GM12878 (cell line): ENCODE data around the gene UBTFL1. TPM values are rescaled to one million over a fixed set of nuclear protein-coding genes. Genes with fewer than 3 reads are reported as not detected.
A peak's percentile ranks its signal among the peaks of the same experiment; 100 is the strongest.

Experiments
- ATAC-seq: fragments of 200-7000 bp; cut with Tn5 transposase; 3 replicates; pipeline ENCODE4 v1.9.1; 2020; ENCODE audit warnings: mild to moderate bottlenecking, moderate library complexity
- BruUV-seq: library from RNA; stranded (reverse); fragments of 400-500 nt; replicated peaks from 2 replicates; lab custom pipeline; 2021; lab: Mats Ljungman, UMichigan
- CTCF ChIA-PET: fragments of 300-600 bp; sonication (Branson Sonifier 250); formaldehyde crosslinking; extraction: SDS; loops from one replicate; lab custom pipeline; 2021; ENCODE audit warnings: inconsistent platforms; lab: Yijun Ruan, JAX
- POLR2A ChIA-PET: fragments of 350-600 bp; formaldehyde crosslinking; extraction: SDS; loops from one replicate; lab custom pipeline; 2021; ENCODE audit warnings: inconsistent platforms; lab: Charles Lee
- RAD21 ChIA-PET: fragments of 300-600 bp; sonication (Branson Sonifier 250); formaldehyde crosslinking; loops from one replicate; lab custom pipeline; 2023; ENCODE audit warnings: antibody characterized with exemption; ENCODE audit not compliant: unreplicated experiment; lab: Charles Lee
- SMC1A ChIA-PET: fragments of 300-600 bp; sonication (Branson Sonifier 250); formaldehyde crosslinking; loops from one replicate; lab custom pipeline; 2023; ENCODE audit not compliant: unreplicated experiment, uncharacterized antibody; lab: Charles Lee
- DNase-seq: peaks from one replicate; pipeline ENCODE4 v3.0.0-alpha.2; 2011; ENCODE audit warnings: low read depth, low spot score
- FAIRE-seq: peaks from 3 replicates; lab custom pipeline; 2011; peaks lifted over from hg19 to GRCh38; lab: Jason Lieb, UNC
- H2AFZ ChIP-seq: 2 replicates; pipeline ENCODE4 v1.6.0; 2011; ENCODE audit warnings: low read depth, low read length, control low read depth; ENCODE audit not compliant: control insufficient read depth
- H3K27ac ChIP-seq: 2 replicates; pipeline ENCODE4 v1.5.1; 2011; ENCODE audit warnings: control low read depth; ENCODE audit not compliant: control insufficient read depth, insufficient read depth
- H3K27me3 ChIP-seq, 2 experiments: replicated peaks in 1 of 2; 2 replicates each; pipeline versions ENCODE4 v1.6.0 to v1.6.1; 2011; ENCODE audit warnings: low read length in 1 of 2; ENCODE audit not compliant: control insufficient read depth in 2 of 2, insufficient read depth in 2 of 2
- H3K36me3 ChIP-seq, 2 experiments: 2 replicates each; pipeline ENCODE4 v1.5.1; 2011; ENCODE audit warnings: low read length in 1 of 2; ENCODE audit not compliant: control insufficient read depth in 2 of 2, insufficient read depth in 2 of 2
- H3K4me1 ChIP-seq: 2 replicates; pipeline ENCODE4 v1.6.1; 2011; ENCODE audit warnings: mild to moderate bottlenecking, low read length, moderate library complexity, mixed read lengths; ENCODE audit not compliant: control insufficient read depth, insufficient read depth
- H3K4me2 ChIP-seq: 2 replicates; pipeline ENCODE4 v1.6.0; 2011; ENCODE audit warnings: control low read depth; ENCODE audit not compliant: control insufficient read depth, insufficient read depth
- H3K4me3 ChIP-seq: fragments of 200-600 bp; sonication (generic); 2 replicates; pipeline ENCODE4 v1.5.1; 2016
- H3K79me2 ChIP-seq: 2 replicates; pipeline ENCODE4 v1.6.0; 2011; ENCODE audit warnings: low read length; ENCODE audit not compliant: control insufficient read depth, insufficient read depth
- H3K9ac ChIP-seq: 2 replicates; pipeline ENCODE4 v1.8.0; 2011; ENCODE audit warnings: low read length, control low read depth, mixed read lengths; ENCODE audit not compliant: control insufficient read depth, insufficient read depth
- H3K9me3 ChIP-seq: replicated peaks from 3 replicates; pipeline ENCODE4 v1.5.1; 2011; ENCODE audit warnings: mild to moderate bottlenecking, low read length; ENCODE audit not compliant: control insufficient read depth, insufficient read depth
- H4K20me1 ChIP-seq: 2 replicates; pipeline ENCODE4 v1.6.0; 2011; ENCODE audit not compliant: control insufficient read depth, insufficient read depth
- ATF7 ChIP-seq: fragments of 450-650 bp; IDR thresholded peaks from 2 replicates; pipeline ENCODE4 v1.6.1; 2016; ENCODE audit warnings: low read depth, mild to moderate bottlenecking
- RBBP5 ChIP-seq: fragments of 200-600 bp; sonication (generic); conservative IDR thresholded peaks from 2 replicates; pipeline ENCODE4 v1.6.1; 2016
- RELA ChIP-seq: fragments of 450-650 bp; IDR thresholded peaks from 2 replicates; pipeline ENCODE4 v1.8.0; 2014; ENCODE audit warnings: borderline replicate concordance; ENCODE audit not compliant: partially characterized antibody
- SMC3 ChIP-seq: IDR thresholded peaks from 2 replicates; pipeline ENCODE4 v1.6.1; 2011; ENCODE audit warnings: low read length, improper control_type of control experiment, borderline replicate concordance
- WGBS: methylation state at CpG from one replicate; pipeline ENCODE4 v1.1.6; 2016; ENCODE audit warnings: low lambda C conversion rate; ENCODE audit not compliant: insufficient replicate concordance, insufficient coverage; ENCODE audit errors: missing lambda C conversion rate; 5-methylcytosine and 5-hydroxymethylcytosine counted together
- in situ Hi-C: fragments of 300-500 bp; cut with MboI; formaldehyde crosslinking; loops from 9 replicates; pipeline ENCODE4 v1.14.3; 2018; ENCODE audit warnings: mixed read lengths
- intact Hi-C: fragments of 100-400 bp; cut with micrococcal nuclease; formaldehyde crosslinking; loops from one replicate; pipeline ENCODE4 v1.14.2; 2022; ENCODE audit not compliant: unreplicated experiment
- polyA plus RNA-seq, 11 experiments: library from polyadenylated mRNA; depleted of rRNA in 4 of 11; unstranded in 6 of 11; stranded (reverse) in 5 of 11; fragments of >200 nt; fragmentation: Nextera tagmentation in 4 of 11; fragmentation: Illumina TruSeq in 1 of 11; extraction: Ambion mirVana in 4 of 11; extraction: Trizol in 1 of 11; gene quantifications; 1 replicate in 1 of 11; 2 replicates in 10 of 11; pipeline versions ENCODE4 v1.2.1 to v1.2.3, GENCODE V29; 2011 to 2016; ENCODE audit warnings: inconsistent platforms in 2 of 11, missing spikeins in 2 of 11, low read depth in 1 of 11
- total RNA-seq, 4 experiments: library from RNA; depleted of rRNA in 3 of 4; stranded (reverse); fragments of >200 nt in 3 of 4; fragmentation: Illumina TruSeq in 1 of 4; extraction: Trizol in 1 of 4; gene quantifications; 2 replicates each; pipeline versions ENCODE4 v1.2.1 to v1.2.3, GENCODE V29; 2013 to 2021
- TF ChIP-seq, protein P1 (sequence below): fragments of 450-650 bp; IDR thresholded peaks from 2 replicates; pipeline ENCODE4 v1.6.1; 2017; ENCODE audit warnings: antibody characterized with exemption, mild to moderate bottlenecking, moderate library complexity
- TF ChIP-seq, protein P2 (sequence below), 3 experiments: IDR thresholded peaks in 2 of 3; conservative IDR thresholded peaks in 1 of 3; 2 replicates each; pipeline ENCODE4 v1.5.1; 2011; ENCODE audit warnings: low read depth in 3 of 3, low read length in 3 of 3, mild to moderate bottlenecking in 3 of 3, control low read depth in 2 of 3, moderate library complexity in 2 of 3, inconsistent platforms in 1 of 3, mixed read lengths in 1 of 3; ENCODE audit not compliant: control insufficient read depth in 2 of 3, insufficient read depth in 1 of 3; ENCODE audit errors: extremely low read depth in 1 of 3
- TF ChIP-seq, protein P3 (sequence below): fragments of 450-650 bp; conservative IDR thresholded peaks from 2 replicates; pipeline ENCODE4 v1.6.1; 2017; ENCODE audit warnings: mild to moderate bottlenecking, moderate library complexity
- TF ChIP-seq, protein P4 (sequence below): fragments of 450-650 bp; IDR thresholded peaks from 2 replicates; pipeline ENCODE4 v1.6.1; 2018; ENCODE audit warnings: borderline replicate concordance, mild to moderate bottlenecking; ENCODE audit not compliant: partially characterized antibody

Gene UBTFL1
- total and polyA plus RNA-seq, 10 of the 15 experiments (the other 5 are each of a cell fraction or from before 2014, with no cell fraction given): not detected

DNA sequence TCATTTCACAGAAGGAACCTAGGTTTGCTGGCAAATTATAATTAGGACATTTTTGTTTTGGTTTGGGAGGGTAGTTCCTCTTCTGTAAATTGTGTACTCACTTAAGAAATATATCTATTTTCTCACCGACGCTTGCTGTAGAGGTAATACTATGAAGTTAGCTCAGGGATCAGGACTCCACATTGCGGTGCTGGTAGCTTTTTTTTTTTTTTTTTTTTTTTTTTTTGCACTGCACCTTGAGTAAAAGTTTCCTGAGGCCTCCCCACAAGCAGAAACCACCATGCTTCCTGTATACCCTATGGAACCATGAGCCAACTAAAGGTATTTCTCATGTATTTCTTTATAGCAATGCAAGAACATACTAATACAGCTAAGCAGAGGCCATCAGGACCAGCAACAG lies 14.7 kb downstream of the UBTFL1 start (continued):
- TF ChIP-seq, protein P1, sequence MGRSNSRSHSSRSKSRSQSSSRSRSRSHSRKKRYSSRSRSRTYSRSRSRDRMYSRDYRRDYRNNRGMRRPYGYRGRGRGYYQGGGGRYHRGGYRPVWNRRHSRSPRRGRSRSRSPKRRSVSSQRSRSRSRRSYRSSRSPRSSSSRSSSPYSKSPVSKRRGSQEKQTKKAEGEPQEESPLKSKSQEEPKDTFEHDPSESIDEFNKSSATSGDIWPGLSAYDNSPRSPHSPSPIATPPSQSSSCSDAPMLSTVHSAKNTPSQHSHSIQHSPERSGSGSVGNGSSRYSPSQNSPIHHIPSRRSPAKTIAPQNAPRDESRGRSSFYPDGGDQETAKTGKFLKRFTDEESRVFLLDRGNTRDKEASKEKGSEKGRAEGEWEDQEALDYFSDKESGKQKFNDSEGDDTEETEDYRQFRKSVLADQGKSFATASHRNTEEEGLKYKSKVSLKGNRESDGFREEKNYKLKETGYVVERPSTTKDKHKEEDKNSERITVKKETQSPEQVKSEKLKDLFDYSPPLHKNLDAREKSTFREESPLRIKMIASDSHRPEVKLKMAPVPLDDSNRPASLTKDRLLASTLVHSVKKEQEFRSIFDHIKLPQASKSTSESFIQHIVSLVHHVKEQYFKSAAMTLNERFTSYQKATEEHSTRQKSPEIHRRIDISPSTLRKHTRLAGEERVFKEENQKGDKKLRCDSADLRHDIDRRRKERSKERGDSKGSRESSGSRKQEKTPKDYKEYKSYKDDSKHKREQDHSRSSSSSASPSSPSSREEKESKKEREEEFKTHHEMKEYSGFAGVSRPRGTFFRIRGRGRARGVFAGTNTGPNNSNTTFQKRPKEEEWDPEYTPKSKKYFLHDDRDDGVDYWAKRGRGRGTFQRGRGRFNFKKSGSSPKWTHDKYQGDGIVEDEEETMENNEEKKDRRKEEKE: no peak
- TF ChIP-seq RBBP5 (no peak), RELA (no peak)
- TF ChIP-seq, all 136 proteins: peak for 0

DNA sequence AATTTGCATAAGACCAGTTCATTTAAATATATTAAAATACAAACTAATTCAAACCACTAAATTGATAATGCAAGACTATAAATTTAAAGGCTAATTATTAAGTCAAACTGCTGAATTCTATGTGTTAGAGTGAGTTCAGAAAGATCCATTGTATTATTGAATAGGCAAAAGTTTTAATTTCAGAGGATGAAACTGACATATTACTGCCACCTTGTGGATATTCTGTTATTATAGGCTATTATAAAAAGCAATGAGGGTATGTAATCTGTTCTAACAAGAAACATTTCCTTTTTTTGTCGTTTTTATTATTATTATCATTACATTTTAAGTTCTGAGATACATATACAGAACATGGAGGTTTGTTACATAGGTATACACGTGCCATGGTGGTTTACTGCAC lies 27.8 kb downstream of the UBTFL1 start:
- BruUV-seq: no TSS peak
- TF ChIP-seq, protein P2, sequence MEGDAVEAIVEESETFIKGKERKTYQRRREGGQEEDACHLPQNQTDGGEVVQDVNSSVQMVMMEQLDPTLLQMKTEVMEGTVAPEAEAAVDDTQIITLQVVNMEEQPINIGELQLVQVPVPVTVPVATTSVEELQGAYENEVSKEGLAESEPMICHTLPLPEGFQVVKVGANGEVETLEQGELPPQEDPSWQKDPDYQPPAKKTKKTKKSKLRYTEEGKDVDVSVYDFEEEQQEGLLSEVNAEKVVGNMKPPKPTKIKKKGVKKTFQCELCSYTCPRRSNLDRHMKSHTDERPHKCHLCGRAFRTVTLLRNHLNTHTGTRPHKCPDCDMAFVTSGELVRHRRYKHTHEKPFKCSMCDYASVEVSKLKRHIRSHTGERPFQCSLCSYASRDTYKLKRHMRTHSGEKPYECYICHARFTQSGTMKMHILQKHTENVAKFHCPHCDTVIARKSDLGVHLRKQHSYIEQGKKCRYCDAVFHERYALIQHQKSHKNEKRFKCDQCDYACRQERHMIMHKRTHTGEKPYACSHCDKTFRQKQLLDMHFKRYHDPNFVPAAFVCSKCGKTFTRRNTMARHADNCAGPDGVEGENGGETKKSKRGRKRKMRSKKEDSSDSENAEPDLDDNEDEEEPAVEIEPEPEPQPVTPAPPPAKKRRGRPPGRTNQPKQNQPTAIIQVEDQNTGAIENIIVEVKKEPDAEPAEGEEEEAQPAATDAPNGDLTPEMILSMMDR (IDR thresholded peaks at IDR 0.05 in 2 of 3, conservative IDR thresholded peaks at IDR 0.05 in 1 of 3; ENCODE audit: control insufficient read depth in 2 of 3, extremely low read depth in 1 of 3, insufficient read depth in 1 of 3, low read depth in 3 of 3, low read length in 3 of 3): peak in 1 of 3 experiments; percentile 20; a peak in 2 of 6 replicates
- no peak for TF ChIP-seq ATF7
- TF ChIP-seq, protein P3, sequence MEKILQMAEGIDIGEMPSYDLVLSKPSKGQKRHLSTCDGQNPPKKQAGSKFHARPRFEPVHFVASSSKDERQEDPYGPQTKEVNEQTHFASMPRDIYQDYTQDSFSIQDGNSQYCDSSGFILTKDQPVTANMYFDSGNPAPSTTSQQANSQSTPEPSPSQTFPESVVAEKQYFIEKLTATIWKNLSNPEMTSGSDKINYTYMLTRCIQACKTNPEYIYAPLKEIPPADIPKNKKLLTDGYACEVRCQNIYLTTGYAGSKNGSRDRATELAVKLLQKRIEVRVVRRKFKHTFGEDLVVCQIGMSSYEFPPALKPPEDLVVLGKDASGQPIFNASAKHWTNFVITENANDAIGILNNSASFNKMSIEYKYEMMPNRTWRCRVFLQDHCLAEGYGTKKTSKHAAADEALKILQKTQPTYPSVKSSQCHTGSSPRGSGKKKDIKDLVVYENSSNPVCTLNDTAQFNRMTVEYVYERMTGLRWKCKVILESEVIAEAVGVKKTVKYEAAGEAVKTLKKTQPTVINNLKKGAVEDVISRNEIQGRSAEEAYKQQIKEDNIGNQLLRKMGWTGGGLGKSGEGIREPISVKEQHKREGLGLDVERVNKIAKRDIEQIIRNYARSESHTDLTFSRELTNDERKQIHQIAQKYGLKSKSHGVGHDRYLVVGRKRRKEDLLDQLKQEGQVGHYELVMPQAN: no peak
- TF ChIP-seq, protein P4, sequence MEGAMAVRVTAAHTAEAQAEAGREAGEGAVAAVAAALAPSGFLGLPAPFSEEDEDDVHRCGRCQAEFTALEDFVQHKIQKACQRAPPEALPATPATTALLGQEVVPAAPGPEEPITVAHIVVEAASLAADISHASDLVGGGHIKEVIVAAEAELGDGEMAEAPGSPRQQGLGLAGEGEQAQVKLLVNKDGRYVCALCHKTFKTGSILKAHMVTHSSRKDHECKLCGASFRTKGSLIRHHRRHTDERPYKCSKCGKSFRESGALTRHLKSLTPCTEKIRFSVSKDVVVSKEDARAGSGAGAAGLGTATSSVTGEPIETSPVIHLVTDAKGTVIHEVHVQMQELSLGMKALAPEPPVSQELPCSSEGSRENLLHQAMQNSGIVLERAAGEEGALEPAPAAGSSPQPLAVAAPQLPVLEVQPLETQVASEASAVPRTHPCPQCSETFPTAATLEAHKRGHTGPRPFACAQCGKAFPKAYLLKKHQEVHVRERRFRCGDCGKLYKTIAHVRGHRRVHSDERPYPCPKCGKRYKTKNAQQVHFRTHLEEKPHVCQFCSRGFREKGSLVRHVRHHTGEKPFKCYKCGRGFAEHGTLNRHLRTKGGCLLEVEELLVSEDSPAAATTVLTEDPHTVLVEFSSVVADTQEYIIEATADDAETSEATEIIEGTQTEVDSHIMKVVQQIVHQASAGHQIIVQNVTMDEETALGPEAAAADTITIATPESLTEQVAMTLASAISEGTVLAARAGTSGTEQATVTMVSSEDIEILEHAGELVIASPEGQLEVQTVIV: no peak
- TF ChIP-seq SMC3: peak; percentile 15; the same call in 1 of the 2 replicates
- in situ Hi-C loops: loop anchor here (25.0 kb wide), 2 partner anchors 451 to 1026 kb away; no protein-coding TSS in a partner anchor
- SMC1A ChIA-PET: interaction anchor here (0.7 kb wide), 1 partner anchor 18 kb away, joined by 3 read pairs; no protein-coding TSS in a partner anchor
- ATAC-seq (no peak), FAIRE-seq (no peak), DNase-seq (no peak)
- Histone ChIP-seq H3K4me1 (no peaks in the 10 kb centered on the region), H3K27me3 (no peaks in the 10 kb centered on the region), H3K79me2 (no peaks in the 10 kb centered on the region), H3K9ac (no peak overlapping the region), H2AFZ (no peak overlapping the region), H3K4me2 (no peak overlapping the region), H3K9me3 (no peaks in the 10 kb centered on the region), H4K20me1 (no peaks in the 10 kb centered on the region), H3K36me3 (no peaks in the 10 kb centered on the region), H3K27ac (no peak overlapping the region), H3K4me3 (no peak overlapping the region)
- intact Hi-C loops: loop anchor here (10.0 kb wide), 1 partner anchor 1019 kb away; no protein-coding TSS in a partner anchor
- POLR2A ChIA-PET: no interaction called here
- RAD21 ChIA-PET: no interaction called here
- CTCF ChIA-PET: interaction anchor here (0.7 to 1.4 kb wide), 5 partner anchors 8 to 46 kb away, joined by 3 to 4 read pairs (median 3); partner anchors contain the start of gene NAALAD2
- WGBS: 0% methylated on average over 2 of the region's 2 CpGs
